Medulla oblongata (tissue), 1 donor: ENCODE results near the gene DEXI.
A peak's percentile ranks its signal among the peaks of the same experiment; 100 is the strongest.

Experiments used
- DNase-seq: peaks from one replicate; pipeline ENCODE4 v3.0.0-alpha.2; 2015; ENCODE audit errors: extremely low spot score

DEXI gene

DNA sequence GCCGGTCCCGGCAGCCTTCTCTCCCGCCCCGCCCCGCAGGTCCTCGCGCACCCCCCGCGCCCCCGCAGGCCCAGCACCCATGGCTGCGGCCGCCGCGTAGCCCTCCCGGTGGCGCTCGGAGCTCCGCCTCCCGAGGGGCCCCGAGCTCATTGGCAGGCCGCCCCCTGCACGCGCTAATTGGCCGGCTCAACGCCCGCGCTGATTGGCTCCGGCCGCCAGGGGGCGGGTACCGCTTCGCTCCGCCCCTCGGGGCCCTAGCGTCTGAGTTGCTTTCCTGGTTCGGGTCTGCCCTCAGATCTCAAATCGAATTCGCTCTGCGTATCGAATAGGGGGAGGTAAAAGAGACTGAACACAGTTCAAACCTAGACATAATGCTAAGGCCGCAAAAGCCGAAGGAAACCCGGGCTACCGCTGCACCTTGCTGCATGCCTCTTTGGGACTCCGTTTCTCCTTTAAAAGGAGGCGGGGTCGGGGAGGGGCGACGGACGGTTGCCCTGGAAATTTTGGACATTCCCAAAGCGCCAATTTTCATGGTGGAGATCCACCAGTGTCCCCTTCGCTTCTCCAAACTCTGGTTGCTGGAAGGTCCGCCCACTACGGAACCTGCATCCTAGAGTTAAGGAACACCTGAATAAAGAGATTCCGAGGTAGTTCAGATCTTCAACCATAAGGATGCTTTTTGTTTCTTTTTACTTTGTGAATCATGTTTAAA lies at the start of gene DEXI:
Gene DEXI (minus strand): TSS at position 117 of the 712 bp plus-strand sequence. CDS start 463 bp downstream, outside the sequence.
- peak; percentile 97 for DNase-seq

DNA sequence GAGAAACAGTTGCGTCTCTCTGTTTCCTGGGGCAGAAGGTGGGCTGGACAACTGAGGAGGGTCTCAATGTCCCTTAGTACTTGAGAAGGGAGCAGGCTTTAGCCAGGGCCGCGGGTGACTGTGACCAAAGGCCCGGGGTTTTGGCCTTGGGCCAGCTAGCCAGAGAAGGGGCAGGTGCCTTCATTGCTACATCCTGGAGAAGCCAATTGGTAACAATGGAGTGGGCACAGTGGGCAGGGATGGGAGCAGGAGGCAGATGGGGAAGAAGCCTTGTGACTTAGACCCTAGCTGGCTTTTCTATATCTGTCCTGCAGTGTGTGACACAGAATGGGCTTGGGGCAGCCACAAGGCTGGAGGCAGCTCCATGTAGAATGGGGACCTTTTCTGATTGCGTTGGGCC lies 48.1 kb upstream of the DEXI start:
- no peak for DNase-seq

DNA sequence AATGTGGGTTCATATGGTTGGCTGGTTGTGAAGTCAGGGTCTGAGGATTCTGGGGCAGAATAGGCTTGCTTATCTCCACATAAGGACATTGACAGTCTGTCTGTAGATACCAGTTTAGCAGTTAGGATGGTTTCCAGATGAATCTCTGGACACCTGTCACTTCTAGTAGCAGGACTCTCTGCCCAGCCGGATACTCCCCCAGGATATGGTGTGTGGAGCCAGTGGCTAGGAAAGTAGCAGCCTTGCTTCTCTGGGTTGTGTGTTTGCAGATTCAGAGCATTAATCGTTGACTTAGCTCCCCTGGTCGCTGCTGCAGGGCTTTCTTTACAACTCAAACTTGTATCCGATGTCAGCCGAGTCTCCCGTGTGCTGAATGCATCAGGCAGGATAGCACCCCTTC lies 47.3 kb upstream of the DEXI start:
- DNase-seq: no peak

DNA sequence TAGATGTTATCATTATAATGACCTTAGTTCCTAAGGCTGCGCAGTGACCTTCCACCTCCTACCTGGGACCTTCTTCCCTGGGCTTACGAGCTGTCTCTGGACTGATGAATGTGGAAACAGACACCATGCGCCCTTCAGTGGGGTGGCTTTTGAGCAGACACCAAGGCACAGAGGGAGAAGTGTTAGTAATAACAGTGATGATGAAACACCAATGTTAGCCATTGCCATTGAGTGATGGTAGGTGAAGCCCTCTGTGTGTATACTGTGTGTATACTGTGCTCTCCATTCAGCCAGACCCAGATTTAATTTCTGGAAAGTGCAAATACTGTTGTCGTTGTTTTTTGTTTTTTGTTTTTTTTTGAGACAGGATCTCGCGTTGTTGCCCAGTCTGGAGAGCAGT lies 46.6 kb upstream of the DEXI start:
- no peak for DNase-seq

DNA sequence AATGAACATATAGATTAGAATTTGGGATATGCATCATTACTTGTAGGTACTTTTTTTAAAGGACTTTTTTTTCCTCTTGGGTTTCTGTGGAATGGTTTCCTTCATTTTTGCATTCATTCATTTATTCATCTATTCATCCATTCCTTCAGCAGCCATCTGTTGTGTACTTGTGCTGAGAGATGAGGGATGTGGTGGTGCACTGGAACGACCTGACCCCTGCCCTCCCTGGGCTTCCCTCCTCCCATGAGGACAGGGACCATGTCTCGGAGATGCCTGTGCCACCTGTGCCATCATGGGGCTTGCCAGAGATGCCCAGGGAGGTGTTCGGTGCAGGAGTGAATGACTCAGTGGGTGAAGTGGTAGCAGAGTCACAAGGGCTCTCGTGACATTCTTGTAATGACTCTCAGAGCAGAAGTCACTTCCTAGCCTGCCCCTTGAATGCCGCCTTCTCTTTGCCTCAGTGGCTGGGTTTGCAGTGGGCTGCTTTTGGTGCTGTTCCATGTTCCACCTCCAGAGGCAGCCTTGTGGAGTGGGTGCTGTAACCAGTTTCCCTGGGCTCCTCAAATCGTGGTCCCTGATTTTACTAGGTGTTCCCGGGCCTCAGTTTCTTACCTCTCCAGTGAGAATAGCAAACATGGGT lies 46.0 kb upstream of the DEXI start:
- no peak for DNase-seq

DNA sequence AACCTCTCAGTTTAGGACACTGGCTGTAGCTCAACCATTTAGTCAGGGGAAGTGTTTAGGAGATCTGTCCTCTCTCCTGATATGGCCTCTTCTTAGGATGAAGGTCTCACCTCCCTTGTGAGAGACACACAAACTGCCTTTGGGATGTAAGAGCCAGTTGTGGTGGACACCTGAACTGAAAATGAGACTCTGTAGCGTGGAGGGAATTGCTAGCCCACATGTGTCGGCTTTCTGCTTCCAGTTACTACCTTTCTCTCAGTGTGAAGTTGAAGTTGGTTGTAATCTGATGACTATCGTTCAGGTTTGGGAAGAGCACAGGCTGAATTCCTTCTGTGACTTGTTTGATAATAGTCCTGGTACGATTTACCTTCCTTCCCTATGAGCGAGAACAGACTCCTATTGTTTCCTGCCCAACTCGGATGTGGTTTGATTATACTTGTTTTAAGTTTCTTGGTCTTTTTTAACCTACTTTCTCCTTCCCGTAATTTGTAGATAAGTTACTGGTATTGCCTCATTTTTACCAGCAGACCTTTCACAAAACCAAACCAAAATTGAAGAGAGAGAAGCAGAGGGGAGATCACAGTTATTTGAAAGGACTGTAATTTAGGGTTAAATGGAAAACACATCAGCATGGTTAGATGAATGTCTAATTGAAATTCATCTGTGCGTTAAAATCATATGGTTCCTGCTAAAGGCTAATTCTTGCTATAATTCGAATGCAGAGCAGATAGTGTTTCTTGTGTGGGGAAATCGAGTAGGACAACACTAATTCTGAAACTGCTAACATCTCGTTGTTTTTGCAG lies 45.3 kb upstream of the DEXI start:
- DNase-seq: no peak

DNA sequence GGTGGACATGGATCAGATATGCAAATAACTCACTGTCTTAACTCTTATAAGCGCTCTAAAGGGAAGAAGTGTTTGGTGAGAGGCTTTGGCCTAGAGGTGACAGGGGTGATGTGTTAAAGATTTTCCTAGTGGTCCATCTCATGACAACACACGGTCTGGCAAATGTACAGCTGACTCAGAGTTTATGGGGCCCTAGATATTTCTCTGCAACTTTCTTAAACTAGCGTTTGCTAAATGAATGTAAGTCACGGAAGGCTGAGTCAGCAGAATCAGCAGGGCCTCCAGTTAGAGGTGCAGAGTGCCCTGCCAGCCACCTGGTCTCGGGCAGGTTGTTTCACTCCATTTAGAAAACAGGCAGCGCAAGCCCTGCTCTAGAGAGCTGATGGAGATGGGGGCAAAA lies 42.2 kb upstream of the DEXI start:
- DNase-seq: no peak

DNA sequence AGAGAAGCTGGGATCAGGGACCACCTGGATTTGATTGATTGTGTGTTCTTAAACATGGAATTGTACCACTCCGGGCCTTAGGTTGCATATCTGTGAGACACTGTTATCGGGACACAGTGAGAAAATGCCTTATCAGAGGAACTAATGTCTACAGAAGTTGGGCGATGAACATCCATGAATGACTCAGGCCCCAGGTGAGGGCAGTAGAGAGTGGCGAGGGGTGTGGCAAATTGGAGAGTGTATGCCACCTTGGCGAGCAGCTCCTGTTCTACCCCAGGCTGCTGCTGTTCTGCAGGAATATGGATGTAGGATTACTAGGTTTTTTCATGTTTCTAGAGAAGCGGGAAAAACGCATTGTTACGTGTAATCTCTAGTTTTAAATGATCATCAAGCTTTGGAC lies 40.9 kb upstream of the DEXI start:
- DNase-seq: no peak

DNA sequence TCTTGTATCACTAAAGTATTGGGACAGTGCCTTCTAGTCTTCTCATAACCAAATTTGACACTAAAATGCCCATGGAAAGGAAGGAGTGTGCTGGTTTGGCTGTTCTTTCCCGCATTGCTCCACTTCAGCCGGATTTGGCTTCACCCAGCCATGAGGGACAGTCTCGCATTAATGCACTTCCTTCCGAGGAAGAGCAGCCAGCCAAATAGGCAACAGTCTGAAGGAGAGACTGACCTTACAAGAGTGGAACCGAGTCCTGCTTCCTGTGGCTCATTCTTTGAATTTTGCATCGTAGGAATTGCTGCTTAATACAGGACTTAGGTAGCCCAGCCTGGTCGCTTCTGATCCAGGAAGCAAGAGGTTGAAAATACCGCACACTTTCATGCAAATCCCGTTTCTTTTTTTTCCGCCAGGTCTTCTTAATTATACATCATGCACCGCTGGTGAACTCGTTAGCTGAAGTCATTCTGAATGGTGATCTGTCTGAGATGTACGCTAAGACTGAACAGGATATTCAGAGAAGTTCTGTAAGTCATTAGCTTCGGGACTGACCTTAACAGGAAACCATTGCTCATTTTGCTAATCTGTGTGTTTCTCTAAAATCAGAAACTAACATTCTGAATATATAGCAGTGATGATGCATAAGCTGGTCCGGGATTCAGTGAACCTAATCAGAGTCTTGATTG lies 40.3 kb upstream of the DEXI start:
- peak; percentile 20 for DNase-seq

DNA sequence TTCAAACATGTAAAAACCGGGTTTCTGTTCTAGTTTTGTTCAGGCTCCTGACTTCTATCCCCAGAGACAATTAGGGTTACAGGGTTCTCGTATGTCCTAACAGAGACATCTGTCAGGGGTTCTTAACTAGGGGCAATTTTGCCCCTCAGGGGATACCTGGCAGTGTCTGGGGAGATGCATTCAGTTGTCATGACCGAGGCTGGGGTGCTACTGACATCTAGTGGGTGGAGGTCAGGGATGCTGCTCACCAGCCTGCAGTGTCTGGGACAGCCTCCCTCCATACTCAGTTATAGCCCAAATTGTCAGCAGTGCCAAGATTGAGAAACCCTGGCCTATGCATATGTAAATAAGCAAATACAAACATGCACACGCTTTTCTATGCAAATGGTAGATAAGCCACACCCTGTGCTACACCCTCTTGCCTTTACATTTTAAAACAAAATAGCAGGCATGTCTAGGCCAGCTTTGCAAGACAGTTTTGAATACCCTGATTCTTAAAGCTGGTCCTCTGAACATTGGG lies 39.5 kb upstream of the DEXI start:
- DNase-seq: no peak

DNA sequence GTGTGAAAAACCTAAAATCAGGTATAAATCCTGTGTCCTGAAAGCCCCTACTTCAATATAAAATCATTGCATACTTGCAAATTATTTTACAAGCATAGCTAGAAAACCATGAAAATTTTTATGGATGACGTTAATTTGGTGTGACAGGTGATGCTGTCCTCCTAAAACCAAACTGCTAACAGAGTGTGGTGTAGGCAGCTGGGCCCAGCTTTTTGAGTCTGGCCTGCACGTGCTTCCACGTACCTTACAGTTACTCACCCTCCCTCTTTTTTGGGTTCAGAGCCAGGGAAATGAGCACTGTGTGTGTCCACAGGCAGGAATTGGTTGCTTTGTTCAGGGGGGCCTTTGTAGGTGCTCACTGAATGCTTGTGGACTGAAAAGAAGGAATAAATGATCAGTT lies 38.5 kb upstream of the DEXI start:
- no peak for DNase-seq

DNA sequence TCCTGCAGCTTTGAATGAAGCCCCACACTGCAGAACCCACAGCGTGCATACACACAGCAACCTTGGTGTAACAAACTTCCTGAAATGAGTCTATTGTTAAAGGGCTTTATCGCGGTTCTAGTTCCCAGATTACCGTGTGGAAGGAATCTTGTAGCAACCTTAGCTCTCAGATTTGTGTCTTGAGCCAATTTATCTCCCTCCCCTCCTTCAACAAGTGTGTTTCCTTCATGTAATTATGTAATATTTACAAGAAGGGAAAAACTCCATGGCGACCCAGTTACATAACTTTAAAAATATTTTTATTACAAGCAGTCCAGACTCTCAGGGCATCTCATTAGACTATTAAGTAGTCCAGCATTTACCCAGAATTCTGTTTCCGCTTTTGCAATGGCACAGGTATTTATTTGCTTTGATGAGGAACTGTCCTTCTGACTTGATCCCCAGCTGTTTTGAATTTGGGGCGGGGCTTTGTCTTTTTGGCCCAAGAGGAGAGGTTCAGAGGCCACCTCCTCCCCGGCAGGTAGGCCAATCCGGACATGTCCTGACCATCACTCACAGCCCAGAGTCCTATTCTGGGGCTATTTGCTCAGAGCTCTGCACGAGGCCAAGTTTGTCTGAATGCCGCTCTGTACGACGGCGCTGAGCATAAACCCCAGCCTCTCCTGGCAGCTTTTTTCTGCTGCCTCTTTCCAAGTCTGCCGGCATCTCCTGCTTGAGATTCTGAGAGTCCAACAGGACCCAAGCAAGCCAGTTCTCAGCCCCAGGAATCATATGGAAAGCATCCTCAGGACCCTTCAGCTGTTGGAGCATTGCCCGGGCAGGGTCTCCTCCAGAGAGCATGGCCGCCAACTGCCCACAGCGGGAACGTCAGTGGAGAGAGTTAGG lies 37.7 kb upstream of the DEXI start:
- peak; percentile 74 for DNase-seq

DNA sequence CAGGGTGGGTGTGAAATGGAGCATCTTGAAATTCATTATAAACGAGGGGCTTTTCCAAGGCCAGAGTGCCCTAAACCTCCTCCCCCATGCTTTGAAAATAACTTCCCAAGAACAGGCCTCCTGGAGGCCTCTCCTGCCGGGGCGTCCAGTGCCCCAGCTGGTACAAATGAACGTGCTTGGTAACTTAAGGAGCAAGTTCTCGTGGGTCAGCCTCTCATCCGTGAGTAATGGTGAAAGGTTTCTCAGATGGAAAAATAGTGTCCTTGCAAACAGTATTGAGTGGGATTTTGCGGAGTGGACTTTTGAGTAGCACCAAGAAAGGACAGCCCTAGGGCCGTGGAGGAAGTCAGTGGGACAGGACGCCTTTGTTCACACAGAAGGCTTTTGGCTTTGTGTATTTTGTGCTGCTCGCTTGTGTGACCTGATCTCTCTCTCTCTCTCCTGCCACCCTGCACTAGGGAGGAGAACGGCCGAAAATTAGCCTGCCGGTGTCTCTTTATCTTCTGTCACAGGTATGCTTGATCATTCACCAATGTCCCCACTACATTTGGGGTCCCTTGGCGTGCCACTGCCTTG lies 36.7 kb upstream of the DEXI start:
- peak; percentile 43 for DNase-seq

DNA sequence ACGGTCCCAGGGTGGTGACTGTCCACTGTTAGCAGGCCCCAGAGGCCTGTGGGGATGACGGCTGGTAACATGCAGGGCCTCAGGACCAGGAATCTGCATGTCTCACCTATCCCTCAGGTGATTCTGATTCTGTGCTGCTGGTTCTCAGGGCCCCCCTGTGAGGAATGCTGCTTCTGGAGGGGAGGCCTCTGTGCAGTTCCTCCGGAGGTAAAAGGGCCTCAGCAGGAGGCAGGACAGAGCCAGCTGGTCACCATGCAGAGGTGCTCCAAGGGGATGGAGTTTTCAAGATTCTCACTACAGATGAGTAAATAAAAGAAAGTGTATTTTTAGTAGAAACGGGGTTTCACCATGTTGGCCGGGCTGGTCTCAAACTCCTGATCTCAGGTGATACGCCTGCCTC lies 35.9 kb upstream of the DEXI start:
- DNase-seq: no peak

DNA sequence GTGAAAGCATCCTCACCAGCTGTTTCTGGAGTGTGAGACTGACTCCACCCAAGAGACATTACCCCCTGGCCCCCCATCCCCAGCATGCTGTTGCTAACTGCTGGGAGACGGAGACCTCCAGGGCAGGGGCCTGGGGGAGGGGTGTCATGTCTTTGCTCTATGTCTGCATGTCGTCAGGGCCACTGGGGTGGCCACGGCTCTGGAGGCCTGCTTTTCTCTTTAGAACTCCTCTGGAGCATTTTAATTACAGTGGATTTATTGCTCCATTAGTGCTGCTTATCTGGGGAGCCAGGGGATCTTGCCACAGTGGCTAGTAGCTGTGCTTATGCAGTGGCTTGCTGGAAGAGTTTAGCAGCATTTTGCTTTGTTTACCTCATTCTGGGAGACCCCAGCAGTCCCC lies 34.4 kb upstream of the DEXI start:
- DNase-seq: no peak

DNA sequence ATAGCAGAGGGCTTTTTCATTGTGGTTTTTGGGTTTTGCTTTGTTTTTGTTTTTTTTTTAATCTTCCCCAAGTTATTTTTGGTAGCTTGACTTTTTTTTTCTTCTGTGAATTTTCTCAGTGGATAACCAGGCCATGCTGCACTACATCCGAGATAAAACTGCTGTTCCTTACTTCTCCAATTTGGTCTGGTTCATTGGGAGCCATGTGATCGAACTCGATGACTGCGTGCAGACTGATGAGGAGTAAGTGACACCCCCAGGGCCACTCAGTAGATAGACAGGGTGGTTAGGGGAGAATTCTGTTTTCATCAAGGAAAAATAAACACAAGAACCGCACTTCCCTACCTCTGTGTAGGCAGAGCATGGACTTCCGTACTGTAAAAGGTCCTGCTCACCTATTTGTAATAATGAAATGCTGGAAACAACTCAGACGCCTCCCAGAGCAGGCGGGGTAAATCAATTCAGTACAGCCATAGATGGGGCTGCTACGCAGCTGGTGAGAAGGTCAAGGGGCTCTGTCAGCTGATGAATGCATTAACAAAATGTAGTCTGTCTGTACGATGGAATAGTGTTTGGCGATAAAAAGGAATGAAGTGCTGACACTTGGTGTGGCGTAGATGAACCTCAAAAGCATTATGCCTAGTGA lies 30.7 kb upstream of the DEXI start:
- DNase-seq: no peak

DNA sequence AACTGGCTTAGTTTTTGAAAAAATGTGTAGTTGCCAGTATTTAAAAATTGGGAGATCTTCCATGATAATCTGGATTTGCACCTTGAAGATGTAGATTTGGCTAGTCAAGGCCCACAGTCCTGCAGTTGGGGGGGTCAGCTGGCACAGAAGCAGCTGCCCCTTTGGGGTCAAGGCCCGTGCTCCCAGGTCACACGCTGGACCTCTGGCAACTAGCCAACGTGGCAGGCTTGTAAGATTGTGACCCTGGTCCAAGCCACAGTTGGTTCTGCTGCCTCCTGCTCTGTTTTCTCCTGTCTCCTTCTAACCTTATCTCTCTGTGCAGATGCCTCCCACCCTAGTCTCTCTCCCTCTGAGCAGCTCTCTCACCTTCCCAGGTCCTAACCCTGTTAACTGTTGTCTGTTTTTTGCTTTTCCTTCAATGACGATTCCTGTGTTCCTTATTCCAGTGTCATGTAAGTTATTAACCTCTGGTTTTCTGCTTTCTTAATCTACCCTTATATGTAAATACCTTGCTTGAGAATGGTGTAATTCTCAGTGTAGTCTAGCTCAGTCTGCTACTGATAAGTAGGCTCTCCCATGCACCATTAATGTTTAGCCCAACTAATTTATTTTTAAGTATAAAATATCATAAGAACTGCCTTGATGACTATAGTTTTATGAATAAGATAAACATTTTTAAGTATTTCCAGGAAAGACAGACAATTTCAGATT lies 30.0 kb upstream of the DEXI start:
- no peak for DNase-seq

DNA sequence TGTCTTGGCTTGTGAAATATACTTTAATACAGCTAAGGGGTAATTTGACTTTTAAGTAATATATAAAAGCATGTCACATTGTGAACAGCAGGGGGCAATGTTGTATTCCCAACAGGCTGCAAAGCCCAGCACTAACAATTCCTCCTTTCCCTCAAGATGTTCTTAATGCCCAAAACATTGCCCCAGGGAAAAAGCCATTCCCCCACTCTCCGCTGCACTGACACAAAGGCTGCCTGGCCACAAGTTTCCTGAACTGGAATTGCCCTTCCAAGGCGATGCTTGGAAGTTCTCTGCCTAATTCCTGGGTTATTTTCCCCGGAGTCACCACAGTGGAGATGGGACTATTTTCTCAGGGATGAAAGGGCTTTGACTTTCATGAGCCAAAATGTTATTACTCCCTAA lies 29.3 kb upstream of the DEXI start:
- DNase-seq: peak; percentile 87

DNA sequence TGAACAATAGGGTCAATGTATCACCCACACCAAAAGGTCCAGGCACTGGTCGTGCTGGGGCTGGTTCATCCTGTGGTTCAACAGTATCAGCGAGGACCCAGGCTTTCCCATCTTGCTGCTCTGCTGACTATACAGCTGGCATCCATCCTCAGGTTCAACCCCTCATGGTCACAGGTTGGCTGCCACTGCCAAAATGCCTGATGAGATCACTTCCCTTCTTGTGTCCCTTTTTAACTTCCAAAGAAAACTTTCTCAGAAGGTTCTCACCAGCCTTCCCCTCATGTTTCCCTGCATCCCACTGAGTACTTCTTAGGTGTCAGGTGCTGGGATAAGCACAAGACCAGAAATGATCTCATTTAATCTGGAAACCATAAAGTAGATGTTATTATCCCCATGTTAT lies 27.8 kb upstream of the DEXI start:
- DNase-seq: no peak

DNA sequence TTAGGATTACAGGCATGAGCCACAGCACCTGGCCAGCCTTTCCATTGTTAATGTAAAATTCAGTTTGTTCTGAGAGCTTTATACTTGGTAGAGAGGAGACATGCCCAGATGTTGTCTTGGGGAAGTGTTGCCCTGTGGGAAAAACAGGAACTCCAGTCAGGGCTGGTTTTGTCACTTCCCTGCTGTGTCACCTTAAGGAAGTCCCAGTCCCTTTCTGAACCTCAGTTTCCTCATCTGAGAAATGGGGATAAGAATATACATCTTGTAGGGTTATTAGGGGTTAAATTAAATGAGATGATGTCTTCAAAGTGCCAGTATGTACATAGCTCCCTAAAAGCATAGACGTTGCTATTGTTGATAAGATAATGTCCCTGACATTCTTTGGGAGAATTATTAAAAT lies 27.3 kb upstream of the DEXI start:
- DNase-seq: no peak
